Activated CD8-positive, alpha-beta memory T cell treated with anti-CD3 and anti-CD28 coated beads for 1 hour (primary cell): ENCODE results near the gene UGP2.
"Not testable (repeated sequence)": the region's sequence is repeated elsewhere in the genome, so short reads cannot be mapped to it uniquely, and the experiment has no call there.

Experiments
- DNase-seq, 2 donors: peaks; one replicate each; pipeline ENCODE4 v3.0.0-alpha.2; 2020; ENCODE audit warnings: low read depth in 1 of 2; ENCODE audit errors: extremely low read depth in 1 of 2

The UGP2 gene

DNA sequence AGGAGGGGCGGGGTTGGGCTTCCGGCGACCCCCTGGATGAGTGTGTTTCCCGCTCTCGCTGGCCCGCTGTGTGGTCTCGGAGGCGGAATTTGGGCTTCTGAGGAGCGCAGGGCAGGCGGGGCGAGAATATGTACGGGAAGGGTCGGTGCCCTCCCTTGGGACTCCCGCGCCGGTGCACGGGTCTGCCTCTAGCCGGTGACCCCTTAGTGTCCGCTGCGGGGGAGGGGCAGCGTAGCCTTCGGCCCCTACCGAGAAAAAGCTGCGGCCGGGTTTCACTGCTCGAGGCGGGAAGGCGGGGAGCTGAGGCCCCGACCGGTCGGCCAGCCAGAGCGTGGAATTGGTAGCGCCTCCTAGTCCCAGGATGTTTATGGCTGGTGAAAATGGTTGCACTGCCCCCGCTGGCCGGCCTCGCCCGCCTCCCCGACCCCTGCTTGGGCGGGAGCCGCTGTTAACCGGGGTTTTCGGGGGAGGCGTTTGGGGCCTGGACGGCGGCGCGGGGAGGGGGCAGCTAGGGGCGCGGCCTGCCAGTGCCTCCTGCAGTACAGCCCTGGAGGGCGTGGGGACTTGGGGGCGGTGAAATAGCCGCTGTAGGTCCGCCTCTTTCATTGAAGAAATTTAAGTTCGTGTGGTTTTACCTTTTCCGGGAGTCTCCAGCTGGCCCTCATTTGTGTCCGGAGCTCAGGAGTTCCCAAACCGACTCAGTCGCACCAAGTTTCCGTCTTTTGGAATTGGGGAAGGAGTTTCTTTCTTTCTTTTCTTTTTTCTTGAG lies at the start of gene UGP2:
UGP2 (plus strand) TSS at position 643 of the 769 bp plus-strand sequence. CDS start 290 bp downstream, outside the sequence.
- DNase-seq, result peak; percentile 61 to 71

DNA sequence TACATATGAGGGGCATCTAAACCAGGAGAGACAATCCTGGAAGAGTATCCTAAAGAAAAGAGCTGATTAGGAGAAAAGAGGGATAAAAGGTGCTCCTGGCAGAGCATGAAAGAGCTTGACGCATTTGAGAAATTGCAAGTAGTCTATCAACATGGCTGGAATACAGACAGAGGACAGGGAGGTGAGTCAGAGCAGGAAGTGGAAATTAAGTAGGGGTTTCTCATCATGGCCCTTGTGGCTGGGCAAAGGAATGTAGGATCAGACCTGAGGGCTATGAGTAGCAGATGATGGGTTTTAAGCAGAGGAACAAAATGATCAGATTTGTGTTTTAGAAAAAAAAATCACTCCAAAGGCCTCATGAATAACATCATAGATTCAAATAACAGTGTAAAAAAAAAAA lies 49.2 kb upstream of the UGP2 start:
- no peak for DNase-seq

DNA sequence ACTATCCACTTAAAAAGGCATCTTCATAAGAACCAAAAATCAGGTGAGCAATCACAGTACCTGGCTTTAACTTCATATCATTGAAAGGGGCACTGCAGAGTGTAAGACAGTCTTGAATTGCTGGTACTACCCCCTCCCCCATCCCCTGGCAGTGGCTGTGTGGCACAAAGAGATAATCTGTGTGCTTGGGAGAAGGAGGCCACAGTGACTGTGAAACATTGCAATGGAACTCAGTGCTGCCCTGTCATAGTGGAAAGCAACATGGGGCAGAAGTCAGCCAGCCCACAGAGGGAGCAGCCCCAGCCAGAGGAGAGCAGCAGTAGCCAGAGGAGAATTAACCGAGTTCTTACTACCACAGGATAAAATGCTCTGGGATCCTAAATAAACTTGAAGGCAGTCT lies 45.3 kb upstream of the UGP2 start:
- no peak for DNase-seq

DNA sequence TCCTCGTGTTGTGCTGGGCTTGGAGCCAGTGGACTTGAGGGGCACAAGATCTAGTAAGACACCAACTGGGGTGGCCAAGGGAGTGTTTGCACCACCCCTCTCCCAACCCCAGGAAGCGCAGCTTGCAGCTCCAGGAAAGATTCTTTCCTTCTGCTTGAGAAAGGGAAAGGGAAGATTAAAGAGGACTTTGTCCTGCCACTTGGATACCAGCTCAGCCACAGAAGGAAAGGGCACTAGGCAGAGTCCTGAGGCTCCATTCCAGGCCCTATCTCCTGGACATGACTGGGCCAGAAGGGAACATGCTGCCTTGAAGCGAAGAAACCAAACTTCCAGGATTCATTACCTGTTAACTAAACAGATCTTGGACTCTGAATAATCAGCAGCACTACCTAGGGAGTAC lies 44.9 kb upstream of the UGP2 start:
- no peak for DNase-seq

DNA sequence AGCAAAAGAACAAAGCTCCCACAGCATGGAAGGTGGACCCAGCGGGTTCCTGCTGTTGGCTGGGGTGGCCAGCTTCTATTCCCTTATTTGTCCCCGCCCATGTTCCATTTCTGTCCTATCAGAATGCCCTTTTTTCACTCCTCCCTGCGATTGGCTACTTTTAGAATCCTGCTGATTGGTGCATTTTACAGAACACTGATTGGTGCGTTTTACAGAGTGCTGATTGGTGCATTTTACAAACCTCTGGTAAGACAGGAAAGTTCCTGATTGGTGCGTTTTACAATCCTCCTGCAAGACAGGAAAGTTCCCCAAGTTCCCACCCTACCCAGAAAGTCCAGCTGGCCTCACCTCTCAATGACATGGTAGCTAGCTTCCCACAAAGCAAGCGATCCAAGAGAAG lies 40.2 kb upstream of the UGP2 start:
- no peak for DNase-seq

DNA sequence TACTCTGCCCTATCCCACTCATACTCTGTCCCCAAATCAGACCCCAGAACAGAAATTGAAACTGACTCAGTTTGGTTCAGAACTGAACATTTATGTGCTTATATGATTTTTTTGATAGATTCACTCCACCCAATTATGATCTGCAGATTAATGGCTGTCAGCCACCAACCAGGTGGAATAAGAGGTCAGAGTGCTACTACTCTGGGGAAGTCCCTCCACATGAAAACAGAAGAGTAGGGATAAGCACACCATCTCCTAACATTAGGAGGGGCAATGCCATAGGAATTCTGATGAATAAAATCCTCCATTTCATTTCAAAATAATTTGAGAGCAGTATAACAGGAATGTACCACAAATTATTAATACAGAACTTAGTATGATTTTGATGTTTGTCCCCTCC lies 36.3 kb upstream of the UGP2 start:
- no peak for DNase-seq

DNA sequence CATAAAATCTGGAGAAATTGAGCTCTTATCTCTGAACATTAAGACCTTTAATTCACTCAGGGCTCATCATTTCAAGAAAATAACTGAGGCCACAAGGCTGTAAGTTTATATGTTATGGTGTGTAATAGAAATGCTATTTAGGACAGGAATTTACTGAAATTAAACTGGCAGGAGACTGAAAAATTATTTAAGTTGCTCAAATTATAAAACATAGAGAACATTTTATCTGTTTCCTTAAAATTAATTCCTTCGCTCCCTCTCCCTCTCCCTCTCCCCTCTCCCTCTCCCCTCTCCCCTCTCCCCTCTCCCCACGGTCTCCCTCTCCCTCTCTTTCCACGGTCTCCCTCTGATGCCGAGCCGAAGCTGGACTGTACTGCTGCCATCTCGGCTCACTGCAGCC lies 33.7 kb upstream of the UGP2 start:
- DNase-seq, result not testable (repeated sequence)

DNA sequence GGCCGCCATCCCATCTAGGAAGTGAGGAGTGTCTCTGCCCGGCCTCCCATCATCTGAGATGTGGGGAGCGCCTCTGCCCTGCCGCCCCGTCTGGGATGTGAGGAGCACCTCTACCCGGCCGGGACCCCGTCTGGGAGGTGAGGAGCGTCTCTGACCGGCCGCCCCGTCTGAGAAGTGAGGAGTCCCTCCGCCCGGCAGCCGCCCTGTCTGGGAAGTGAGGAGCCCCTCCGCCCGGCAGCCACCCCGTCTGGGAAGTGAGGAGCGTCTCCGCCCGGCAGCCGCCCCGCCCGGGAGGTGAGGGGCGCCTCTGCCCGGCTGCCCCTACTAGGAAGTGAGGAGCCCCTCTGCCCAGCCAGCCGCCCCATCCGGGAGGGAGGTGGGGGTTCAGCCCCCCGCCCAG lies 32.8 kb upstream of the UGP2 start:
- not testable (repeated sequence) for DNase-seq

- no peak for DNase-seq
Observed at GRCh38 chr2:63811063-63811462, 30.6 kb upstream of the UGP2 start.

GRCh38 chr2:63811870-63812269 lies 29.8 kb upstream of the UGP2 start:
- DNase-seq, result not testable (repeated sequence)

DNA sequence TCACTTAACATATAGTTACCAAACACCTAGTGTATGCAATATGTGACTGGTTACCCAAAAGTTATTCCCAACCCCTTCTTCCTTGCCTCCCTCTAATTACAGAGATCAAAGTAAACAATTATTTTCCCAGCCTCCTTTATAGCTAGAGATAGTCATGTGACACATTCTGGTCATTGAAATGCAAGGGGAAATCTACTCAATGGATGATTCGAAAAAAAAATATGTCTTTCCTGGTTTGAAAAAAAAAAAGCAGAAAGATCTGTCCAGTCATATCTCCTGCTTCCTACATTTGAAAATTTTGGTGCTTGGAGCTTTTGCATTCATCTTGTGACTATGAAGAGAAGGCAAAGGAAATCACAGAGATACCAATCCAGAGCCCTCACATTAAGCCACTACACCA lies 27.6 kb upstream of the UGP2 start:
- DNase-seq, result no peak

- no peak for DNase-seq
Observed at GRCh38 chr2:63817382-63817781, 24.3 kb upstream of the UGP2 start.

DNA sequence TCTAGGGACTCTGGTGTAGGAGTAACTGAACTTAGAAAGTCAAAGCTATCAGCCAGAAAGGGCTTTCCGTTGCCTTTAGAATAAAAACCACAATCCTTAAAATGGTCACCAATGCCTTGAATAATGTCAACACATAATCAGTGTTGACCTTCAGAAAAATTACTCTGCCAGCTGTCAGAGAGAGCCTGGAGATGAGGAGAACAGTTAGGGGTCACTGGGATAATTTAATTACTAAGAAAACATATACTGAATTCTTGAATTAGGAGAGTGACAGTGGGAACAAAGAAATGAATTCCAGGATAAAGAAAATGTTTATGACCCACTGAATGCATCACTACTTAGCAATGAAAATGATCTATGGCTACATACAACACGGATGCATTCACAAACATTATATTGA lies 23.4 kb upstream of the UGP2 start:
- no peak for DNase-seq

GRCh38 chr2:63819256-63819655 lies 22.4 kb upstream of the UGP2 start:
- no peak for DNase-seq

GRCh38 chr2:63819765-63820717 lies 21.7 kb upstream of the UGP2 start:
- no peak for DNase-seq

DNA sequence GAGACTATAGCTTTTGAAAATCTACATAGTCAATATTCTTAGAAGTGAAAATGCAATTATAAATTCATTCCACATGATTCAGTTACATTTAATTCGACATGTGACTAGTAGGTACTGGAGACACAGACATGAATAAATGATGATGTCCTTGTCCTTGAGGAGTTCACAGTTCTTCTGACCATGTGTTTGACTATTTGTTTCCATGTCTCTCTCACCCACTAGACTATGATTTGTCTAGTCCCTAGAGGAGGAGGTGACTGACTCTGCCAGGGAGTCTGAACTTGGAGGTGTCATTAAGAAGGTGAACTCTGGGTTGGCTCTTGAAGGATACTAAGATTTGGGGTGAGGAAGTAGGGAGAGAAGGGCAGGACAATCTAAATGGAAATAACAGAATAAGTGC lies 20.7 kb upstream of the UGP2 start:
- DNase-seq, result no peak

DNA sequence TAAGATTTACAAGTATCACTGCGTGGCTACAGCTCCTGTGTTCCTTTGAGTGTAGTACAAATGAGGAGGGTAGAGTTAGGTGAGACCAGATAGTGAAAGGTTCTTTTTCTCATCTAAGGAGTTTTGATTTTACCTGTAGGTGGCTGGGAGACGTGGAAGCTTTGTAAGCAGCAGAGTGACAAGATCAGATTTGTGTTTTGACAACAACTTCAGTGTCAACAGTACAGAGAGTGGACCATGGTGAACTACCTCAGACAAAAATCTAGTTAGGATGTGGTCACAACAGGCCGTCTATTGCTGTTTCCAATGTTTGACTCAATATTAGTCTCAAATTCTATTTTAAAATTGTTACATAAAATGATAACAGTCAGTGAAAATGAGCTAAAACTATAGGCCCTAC lies 20.3 kb upstream of the UGP2 start:
- no peak for DNase-seq

DNA sequence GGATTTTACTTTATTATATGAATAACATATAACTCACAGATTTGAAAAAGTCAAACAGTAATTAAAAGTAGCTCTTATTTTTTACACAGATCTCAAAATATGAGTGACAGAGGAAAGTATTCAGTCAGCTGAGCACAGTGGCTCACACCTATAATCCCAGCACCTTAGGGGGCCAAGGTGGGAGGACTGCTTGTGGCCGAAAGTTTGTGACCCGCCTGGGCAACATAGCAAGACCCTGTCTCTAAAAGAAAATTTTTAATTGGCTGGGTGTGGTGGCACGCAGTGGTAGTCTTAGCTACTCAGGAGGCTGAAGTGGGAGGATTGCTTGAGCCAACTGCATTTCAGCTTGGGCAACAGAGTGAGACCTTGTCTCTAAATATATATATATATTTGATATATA lies 19.2 kb upstream of the UGP2 start:
- DNase-seq, result no peak

DNA sequence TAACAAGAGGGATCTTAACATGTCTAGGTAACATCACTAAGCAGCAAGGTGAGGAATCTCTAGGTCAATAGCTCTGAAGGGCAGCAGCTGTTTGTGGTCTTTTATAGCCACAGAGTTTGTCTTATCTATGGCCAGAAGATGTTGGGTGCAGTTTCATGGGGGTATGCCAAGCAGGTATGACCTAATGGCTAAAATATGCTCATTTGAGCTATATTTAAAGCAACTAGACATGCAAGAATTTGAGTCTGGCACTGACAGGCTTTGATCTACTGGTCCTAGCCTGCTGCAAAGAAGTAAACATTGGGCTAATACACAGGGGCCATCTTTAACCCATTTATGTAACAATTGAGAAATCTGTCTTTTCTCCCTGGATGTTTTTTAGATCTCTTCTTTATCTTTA lies 13.9 kb upstream of the UGP2 start:
- DNase-seq, result no peak

DNA sequence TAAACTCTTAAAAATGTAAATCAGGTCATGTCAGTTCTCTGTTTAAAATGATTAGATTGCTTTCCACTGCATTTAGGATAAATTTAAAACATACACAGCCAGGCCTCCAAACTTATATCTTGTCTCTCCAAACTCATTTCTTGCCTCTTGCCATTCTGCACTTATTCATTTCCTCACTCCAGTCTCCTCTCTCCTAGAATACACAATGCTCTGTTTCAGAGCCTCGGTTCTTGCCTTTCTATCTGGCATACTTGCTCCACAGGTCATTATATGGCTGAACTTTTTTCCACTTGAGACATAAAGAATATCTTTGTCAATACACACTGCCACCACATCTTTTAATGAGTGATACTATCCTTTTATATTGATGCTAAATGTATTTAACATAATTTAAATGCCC lies 10.5 kb upstream of the UGP2 start:
- no peak for DNase-seq

GRCh38 chr2:63834401-63834800 lies 7.3 kb upstream of the UGP2 start:
- DNase-seq, result no peak

GRCh38 chr2:63837036-63837594 lies 4.6 kb upstream of the UGP2 start:
- DNase-seq, result no peak
